GM19397 (cell line): ENCODE data around the gene ALOX5.

Experiments
- ATAC-seq: cut with Tn5 transposase; IDR thresholded peaks from one replicate; pipeline ENCODE4 v1.9.1; 2021; ENCODE audit warnings: mild to moderate bottlenecking, moderate library complexity; ENCODE audit not compliant: unreplicated experiment

Gene ALOX5

GRCh38 chr10:45422866-45423659, 49.0 kb downstream of the ALOX5 start:
- no peak for ATAC-seq

- no peak for ATAC-seq
Observed at GRCh38 chr10:45423976-45424499, 50.0 kb downstream of the ALOX5 start.

GRCh38 chr10:45424668-45425404, 50.8 kb downstream of the ALOX5 start:
- no peak for ATAC-seq

GRCh38 chr10:45425621-45426563, 51.9 kb downstream of the ALOX5 start:
- no peak for ATAC-seq

- ATAC-seq: no peak
Observed at GRCh38 chr10:45427262-45427969, 53.4 kb downstream of the ALOX5 start.

GRCh38 chr10:45427970-45428366, 54.0 kb downstream of the ALOX5 start:
- ATAC-seq: no peak

GRCh38 chr10:45428611-45429510, 54.8 kb downstream of the ALOX5 start:
- ATAC-seq: no peak

- no peak for ATAC-seq
Observed at GRCh38 chr10:45429790-45430189, 55.8 kb downstream of the ALOX5 start.

- no peak for ATAC-seq
Observed at GRCh38 chr10:45432113-45432512, 58.1 kb downstream of the ALOX5 start.

GRCh38 chr10:45432700-45433472, 58.9 kb downstream of the ALOX5 start:
- no peak for ATAC-seq

- peak; percentile 96 for ATAC-seq
Observed at GRCh38 chr10:45433716-45434469, 59.9 kb downstream of the ALOX5 start.

GRCh38 chr10:45437587-45438465, 63.8 kb downstream of the ALOX5 start:
- ATAC-seq: no peak

- ATAC-seq: no peak
Observed at GRCh38 chr10:45438466-45439090, 64.6 kb downstream of the ALOX5 start.

- no peak for ATAC-seq
Observed at GRCh38 chr10:45439365-45439764, 65.3 kb downstream of the ALOX5 start.

GRCh38 chr10:45439873-45440272, 65.9 kb downstream of the ALOX5 start:
- no peak for ATAC-seq

GRCh38 chr10:45440511-45441062, 66.6 kb downstream of the ALOX5 start:
- no peak for ATAC-seq
